HCT116 (cell line): ENCODE measurements around the gene NOL9. TPM values are rescaled to one million over a fixed set of nuclear protein-coding genes. Genes with fewer than 3 reads are reported as not detected.
A peak's percentile ranks its signal among the peaks of the same experiment; 100 is the strongest.

Source experiments
- ATAC-seq: fragments of 200-7000 bp; cut with Tn5 transposase; 2 replicates; pipeline ENCODE4 v1.9.1; 2020; ENCODE audit warnings: mild to moderate bottlenecking, moderate library complexity
- BruUV-seq: library from RNA; stranded (reverse); fragments of 400-500 nt; replicated peaks from 2 replicates; lab custom pipeline; 2021; lab: Mats Ljungman, UMichigan
- CTCF ChIA-PET: fragments of 300-600 bp; sonication (Branson Sonifier 250); formaldehyde crosslinking; loops from one replicate; lab custom pipeline; 2021; ENCODE audit warnings: antibody characterized with exemption; lab: Charles Lee
- POLR2A ChIA-PET: fragments of 300-600, 350-600 bp; sonication (Branson Sonifier 250); formaldehyde crosslinking; loops from one replicate; lab custom pipeline; 2021; ENCODE audit warnings: antibody characterized with exemption; lab: Charles Lee
- RAD21 ChIA-PET, 2 experiments: fragments of 300-600 bp; sonication (Branson Sonifier 250); formaldehyde crosslinking; loops; one replicate each; lab custom pipeline; 2023; ENCODE audit warnings: low total read pairs in 2 of 2; ENCODE audit not compliant: uncharacterized antibody in 2 of 2, unreplicated experiment in 2 of 2, low non-redundant PET in 1 of 2; lab: Charles Lee
- DNase-seq: peaks from one replicate; pipeline ENCODE4 v3.0.0-alpha.2; 2010; ENCODE audit warnings: low read depth, low spot score
- H2AFZ ChIP-seq: fragments of 200-600 bp; shearing (Covaris generic), sonication (generic); 2 replicates; pipeline ENCODE4 v1.6.1; 2017; ENCODE audit warnings: low read depth, mixed run types, mixed read lengths, antibody characterized with exemption, low read length; ENCODE audit not compliant: poor library complexity, severe bottlenecking
- H3K27ac ChIP-seq: 2 replicates; pipeline ENCODE4 v1.5.1; 2012; ENCODE audit warnings: low read depth, low read length
- H3K27me3 ChIP-seq: fragments of 200-600 bp; sonication (generic); 2 replicates; pipeline ENCODE4 v1.6.1; 2016; ENCODE audit warnings: mixed run types, low read length, mixed read lengths; ENCODE audit not compliant: insufficient read depth
- H3K36me3 ChIP-seq, 2 experiments: fragments of 200-500 bp in 1 of 2; fragments of 200-600 bp in 1 of 2; sonication (Bioruptor generic) in 1 of 2; sonication (generic) in 1 of 2; 2 replicates each; pipeline versions ENCODE4 v1.5.1 to v1.6.1; 2014 to 2016; ENCODE audit warnings: low read length in 2 of 2, inconsistent platforms in 1 of 2, mixed read lengths in 1 of 2, mixed run types in 1 of 2; ENCODE audit not compliant: insufficient read depth in 2 of 2, control insufficient read depth in 1 of 2
- H3K4me1 ChIP-seq, 2 experiments: fragments of 200-600 bp in 1 of 2; sonication (generic) in 1 of 2; 2 replicates each; pipeline versions ENCODE4 v1.5.1 to v1.6.1; 2012 to 2017; ENCODE audit warnings: low read length in 2 of 2, inconsistent platforms in 1 of 2, mild to moderate bottlenecking in 1 of 2, mixed read lengths in 1 of 2, mixed run types in 1 of 2, moderate library complexity in 1 of 2; ENCODE audit not compliant: insufficient read depth in 2 of 2, control insufficient read depth in 1 of 2
- H3K4me2 ChIP-seq: fragments of 200-600 bp; sonication (generic); 2 replicates; pipeline ENCODE4 v1.6.1; 2017; ENCODE audit warnings: mixed run types, low read length, mixed read lengths
- H3K4me3 ChIP-seq, 2 experiments: fragments of 200-600 bp in 1 of 2; sonication (generic) in 1 of 2; replicated peaks in 1 of 2; 2 replicates each; pipeline ENCODE4 v1.5.1; 2011 to 2016; ENCODE audit warnings: low read length in 2 of 2, control low read depth in 1 of 2, low read depth in 1 of 2, mild to moderate bottlenecking in 1 of 2, mixed read lengths in 1 of 2, mixed run types in 1 of 2
- H3K79me2 ChIP-seq: fragments of 200-600 bp; sonication (generic); 2 replicates; pipeline ENCODE4 v1.6.1; 2017; ENCODE audit warnings: mild to moderate bottlenecking, mixed run types, low read length, moderate library complexity, mixed read lengths; ENCODE audit not compliant: insufficient read depth
- H3K9ac ChIP-seq: fragments of 200-600 bp; sonication (generic); 2 replicates; pipeline ENCODE4 v1.6.1; 2016; ENCODE audit warnings: low read length, mixed read lengths
- H3K9me2 ChIP-seq: fragments of 200-600 bp; sonication (generic), shearing (Covaris generic); 2 replicates; pipeline ENCODE4 v1.6.1; 2017; ENCODE audit warnings: mixed run types, mild to moderate bottlenecking, moderate library complexity; ENCODE audit not compliant: insufficient read depth
- H3K9me3 ChIP-seq, 2 experiments: fragments of 200-500 bp in 1 of 2; fragments of 200-600 bp in 1 of 2; sonication (Bioruptor generic) in 1 of 2; sonication (generic) in 1 of 2; 2 replicates each; pipeline ENCODE4 v1.6.1; 2014 to 2017; ENCODE audit warnings: low read length in 2 of 2, mixed read lengths in 2 of 2, inconsistent platforms in 1 of 2, low read depth in 1 of 2, mild to moderate bottlenecking in 1 of 2, mixed run types in 1 of 2, moderate library complexity in 1 of 2; ENCODE audit not compliant: control insufficient read depth in 1 of 2, insufficient read depth in 1 of 2
- H4K20me1 ChIP-seq: fragments of 200-600 bp; sonication (generic), shearing (Covaris generic); 2 replicates; pipeline ENCODE4 v1.6.1; 2017; ENCODE audit warnings: mixed run types, mild to moderate bottlenecking, moderate library complexity; ENCODE audit not compliant: insufficient read depth
- CBX3 ChIP-seq: IDR thresholded peaks from 2 replicates; pipeline ENCODE4 v1.6.1; 2012; ENCODE audit warnings: low read depth
- CEBPB ChIP-seq: IDR thresholded peaks from 2 replicates; pipeline ENCODE4 v1.6.1; 2012; ENCODE audit warnings: low read depth
- CTCF ChIP-seq, 3 experiments: fragments of 200-600 bp in 1 of 3; sonication (generic) in 1 of 3; IDR thresholded peaks in 2 of 3; conservative IDR thresholded peaks in 1 of 3; 2 replicates each; pipeline ENCODE4 v1.5.1; 2012 to 2017; ENCODE audit warnings: low read depth in 2 of 3, low read length in 2 of 3, antibody characterized with exemption in 1 of 3, borderline replicate concordance in 1 of 3, control low read depth in 1 of 3, mild to moderate bottlenecking in 1 of 3, mixed read lengths in 1 of 3, mixed run types in 1 of 3, moderate library complexity in 1 of 3; ENCODE audit not compliant: insufficient read depth in 1 of 3
- EZH2phosphoT487 ChIP-seq: fragments of 200-600 bp; IDR thresholded peaks from 2 replicates; pipeline ENCODE4 v1.6.1; 2018; ENCODE audit warnings: antibody characterized with exemption, borderline replicate concordance
- JUND ChIP-seq: IDR thresholded peaks from 2 replicates; pipeline ENCODE4 v1.6.1; 2012
- POLR2A ChIP-seq: IDR thresholded peaks from 2 replicates; pipeline ENCODE4 v1.7.0; 2011; ENCODE audit warnings: borderline replicate concordance; ENCODE audit not compliant: insufficient read depth, insufficient read length; ENCODE audit errors: extremely low read depth
- RAD21 ChIP-seq: IDR thresholded peaks from 2 replicates; pipeline ENCODE4 v1.6.1; 2012; ENCODE audit warnings: low read depth, mild to moderate bottlenecking
- SP1 ChIP-seq: IDR thresholded peaks from 2 replicates; pipeline ENCODE4 v1.6.1; 2012; ENCODE audit warnings: low read depth
- SRF ChIP-seq: IDR thresholded peaks from 2 replicates; pipeline ENCODE4 v1.6.1; 2012; ENCODE audit warnings: low read depth
- TCF7L2 ChIP-seq: IDR thresholded peaks from 2 replicates; pipeline ENCODE4 v1.7.0; 2011; ENCODE audit warnings: borderline replicate concordance, inconsistent platforms; ENCODE audit not compliant: insufficient read depth, insufficient read length; ENCODE audit errors: extremely low read depth
- YY1 ChIP-seq: IDR thresholded peaks from 2 replicates; pipeline ENCODE4 v1.6.1; 2011; ENCODE audit warnings: low read length, low read depth, moderate library complexity, mild to moderate bottlenecking; ENCODE audit not compliant: insufficient replicate concordance; ENCODE audit errors: extremely low read depth
- ZBTB33 ChIP-seq: IDR thresholded peaks from 2 replicates; pipeline ENCODE4 v1.6.1; 2011; ENCODE audit warnings: mild to moderate bottlenecking, low read length, moderate library complexity; ENCODE audit not compliant: insufficient replicate concordance; ENCODE audit errors: extremely low read depth
- ZFX ChIP-seq: fragments of 450-650 bp; IDR thresholded peaks from 2 replicates; pipeline ENCODE4 v1.6.1; 2017
- intact Hi-C: fragments of 100-400 bp; cut with micrococcal nuclease; formaldehyde crosslinking; loops from 2 replicates; pipeline ENCODE4 v1.10.0; 2022
- total RNA-seq: library from RNA; stranded (reverse); gene quantifications from one replicate; pipeline ENCODE4 v1.2.1, GENCODE V29; 2021; ENCODE audit not compliant: unreplicated experiment
- TF ChIP-seq, protein P1 (sequence below): IDR thresholded peaks from 2 replicates; pipeline ENCODE4 v1.6.1; 2012
- TF ChIP-seq, protein P2 (sequence below): IDR thresholded peaks from 2 replicates; pipeline ENCODE4 v1.6.1; 2012; ENCODE audit warnings: low read depth
- TF ChIP-seq, protein P3 (sequence below): IDR thresholded peaks from 2 replicates; pipeline ENCODE4 v1.6.1; 2012

Gene NOL9
- total RNA-seq, 1 experiment from 2014 or later: 46.4 TPM

DNA sequence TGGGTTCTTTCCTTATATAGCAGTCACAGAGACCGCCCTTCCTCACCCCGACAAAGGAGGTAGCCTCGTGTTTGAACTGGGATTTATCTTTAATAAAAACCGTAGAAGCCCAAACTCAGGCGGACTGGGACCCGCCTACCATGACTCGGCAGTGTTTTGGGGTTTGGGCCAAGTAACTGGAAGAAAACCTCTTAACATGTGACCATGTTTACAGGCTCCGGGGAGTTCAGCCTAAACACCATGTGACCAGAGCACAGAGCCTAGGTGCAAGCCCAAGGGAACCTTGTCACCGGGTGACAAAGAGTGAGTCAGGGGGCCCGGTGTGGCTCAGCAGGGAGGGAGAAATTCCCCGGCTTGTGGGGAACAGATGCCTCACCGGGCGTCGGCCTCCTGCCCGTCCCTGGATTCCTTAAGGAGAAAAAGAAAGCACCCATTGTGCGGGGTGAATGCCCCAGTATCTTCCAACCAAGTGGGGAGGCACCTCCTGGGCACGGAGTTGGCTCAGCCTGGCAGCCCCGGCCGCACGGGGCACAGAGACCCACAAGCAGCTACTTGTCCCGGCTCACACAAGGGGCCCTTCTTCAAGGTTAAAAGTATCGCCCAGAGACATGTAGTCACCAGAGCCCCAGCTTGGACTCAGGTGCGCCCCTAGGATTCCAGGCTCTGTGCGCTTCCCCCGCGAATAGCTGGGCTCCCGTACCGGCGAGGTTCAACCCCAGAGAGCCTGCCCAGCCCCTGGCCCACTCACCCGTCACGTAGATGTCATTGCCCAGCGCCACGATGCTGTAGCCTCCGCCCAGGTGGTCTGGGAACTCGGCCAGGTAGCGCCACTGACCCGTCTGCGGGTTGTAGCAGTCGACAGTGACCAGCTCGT, 47.0 kb upstream of the NOL9 start:
- TF ChIP-seq, protein P1, sequence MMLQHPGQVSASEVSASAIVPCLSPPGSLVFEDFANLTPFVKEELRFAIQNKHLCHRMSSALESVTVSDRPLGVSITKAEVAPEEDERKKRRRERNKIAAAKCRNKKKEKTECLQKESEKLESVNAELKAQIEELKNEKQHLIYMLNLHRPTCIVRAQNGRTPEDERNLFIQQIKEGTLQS: no peak
- TF ChIP-seq CTCF (IDR thresholded peaks at IDR 0.05 in 2 of 3, conservative IDR thresholded peaks at IDR 0.05 in 1 of 3; ENCODE audit: borderline replicate concordance in 1 of 3, insufficient read depth in 1 of 3, low read depth in 2 of 3, low read length in 2 of 3) (no peak), TCF7L2 (no peak), ZBTB33 (no peak), JUND (no peak), SP1 (no peak), CBX3 (no peak), EZH2phosphoT487 (no peak), POLR2A (no peak), SRF (no peak), ZFX (no peak), YY1 (no peak), RAD21 (no peak), CEBPB (no peak)
- TF ChIP-seq, protein P2, sequence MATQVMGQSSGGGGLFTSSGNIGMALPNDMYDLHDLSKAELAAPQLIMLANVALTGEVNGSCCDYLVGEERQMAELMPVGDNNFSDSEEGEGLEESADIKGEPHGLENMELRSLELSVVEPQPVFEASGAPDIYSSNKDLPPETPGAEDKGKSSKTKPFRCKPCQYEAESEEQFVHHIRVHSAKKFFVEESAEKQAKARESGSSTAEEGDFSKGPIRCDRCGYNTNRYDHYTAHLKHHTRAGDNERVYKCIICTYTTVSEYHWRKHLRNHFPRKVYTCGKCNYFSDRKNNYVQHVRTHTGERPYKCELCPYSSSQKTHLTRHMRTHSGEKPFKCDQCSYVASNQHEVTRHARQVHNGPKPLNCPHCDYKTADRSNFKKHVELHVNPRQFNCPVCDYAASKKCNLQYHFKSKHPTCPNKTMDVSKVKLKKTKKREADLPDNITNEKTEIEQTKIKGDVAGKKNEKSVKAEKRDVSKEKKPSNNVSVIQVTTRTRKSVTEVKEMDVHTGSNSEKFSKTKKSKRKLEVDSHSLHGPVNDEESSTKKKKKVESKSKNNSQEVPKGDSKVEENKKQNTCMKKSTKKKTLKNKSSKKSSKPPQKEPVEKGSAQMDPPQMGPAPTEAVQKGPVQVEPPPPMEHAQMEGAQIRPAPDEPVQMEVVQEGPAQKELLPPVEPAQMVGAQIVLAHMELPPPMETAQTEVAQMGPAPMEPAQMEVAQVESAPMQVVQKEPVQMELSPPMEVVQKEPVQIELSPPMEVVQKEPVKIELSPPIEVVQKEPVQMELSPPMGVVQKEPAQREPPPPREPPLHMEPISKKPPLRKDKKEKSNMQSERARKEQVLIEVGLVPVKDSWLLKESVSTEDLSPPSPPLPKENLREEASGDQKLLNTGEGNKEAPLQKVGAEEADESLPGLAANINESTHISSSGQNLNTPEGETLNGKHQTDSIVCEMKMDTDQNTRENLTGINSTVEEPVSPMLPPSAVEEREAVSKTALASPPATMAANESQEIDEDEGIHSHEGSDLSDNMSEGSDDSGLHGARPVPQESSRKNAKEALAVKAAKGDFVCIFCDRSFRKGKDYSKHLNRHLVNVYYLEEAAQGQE: no peak
- TF ChIP-seq, protein P3, sequence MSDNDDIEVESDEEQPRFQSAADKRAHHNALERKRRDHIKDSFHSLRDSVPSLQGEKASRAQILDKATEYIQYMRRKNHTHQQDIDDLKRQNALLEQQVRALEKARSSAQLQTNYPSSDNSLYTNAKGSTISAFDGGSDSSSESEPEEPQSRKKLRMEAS: no peak
- peaks cover 22 to 33% of the 10 kb centered on the region in 2 experiments for H3K4me1 ChIP-seq
- H3K9me3 ChIP-seq: no peaks in the 10 kb centered on the region
- no peaks in the 10 kb centered on the region for H3K27me3 ChIP-seq
- peak overlapping the region; percentile 86 for H3K4me2 ChIP-seq
- DNase-seq: peak; percentile 68
- BruUV-seq: no TSS peak
- H3K9ac ChIP-seq: peak overlapping the region; percentile 85
- H2AFZ ChIP-seq: no peak overlapping the region
- peak overlapping the region; percentile 95 for H3K27ac ChIP-seq
- ChIA-PET POLR2A (interaction anchor here (1.0 to 1.6 kb wide), 3 partner anchors 10 to 25 kb away, joined by 3 to 10 read pairs (median 3); partner anchors contain the start of gene ZBTB48), CTCF (interaction anchor here (0.9 kb wide), 1 partner anchor 111 kb away, joined by 4 read pairs; no protein-coding TSS in a partner anchor), RAD21 (interaction anchor here in 1 of 2 experiments (0.6 kb wide), 1 partner anchor 14 kb away, joined by 7 read pairs; no protein-coding TSS in a partner anchor)
- H3K36me3 ChIP-seq: peaks cover 12 to 34% of the 10 kb centered on the region in 2 experiments; a peak in 3 of 4 replicates
- peak; percentile 32 for ATAC-seq
- no peaks in the 10 kb centered on the region for H3K9me2 ChIP-seq
- peaks cover 63% of the 10 kb centered on the region for H3K79me2 ChIP-seq
- H3K4me3 ChIP-seq: peak overlapping the region; percentile 87 to 96
- intact Hi-C loops: no loop called here
- H4K20me1 ChIP-seq: peaks cover 14% of the 10 kb centered on the region; the same call in 1 of the 2 replicates
